Stimulated activated CD4-positive, alpha-beta T cell treated with anti-CD3 and anti-CD28 coated beads, TNF-alpha, amount 100 ng/mL, for 48 hours (primary cell): ENCODE results near the gene ZBTB42.

Experiments used
- DNase-seq, 3 donors: peaks; one replicate each; pipeline ENCODE4 v3.0.0-alpha.2; 2020; ENCODE audit warnings: low read depth in 3 of 3

Gene ZBTB42

DNA sequence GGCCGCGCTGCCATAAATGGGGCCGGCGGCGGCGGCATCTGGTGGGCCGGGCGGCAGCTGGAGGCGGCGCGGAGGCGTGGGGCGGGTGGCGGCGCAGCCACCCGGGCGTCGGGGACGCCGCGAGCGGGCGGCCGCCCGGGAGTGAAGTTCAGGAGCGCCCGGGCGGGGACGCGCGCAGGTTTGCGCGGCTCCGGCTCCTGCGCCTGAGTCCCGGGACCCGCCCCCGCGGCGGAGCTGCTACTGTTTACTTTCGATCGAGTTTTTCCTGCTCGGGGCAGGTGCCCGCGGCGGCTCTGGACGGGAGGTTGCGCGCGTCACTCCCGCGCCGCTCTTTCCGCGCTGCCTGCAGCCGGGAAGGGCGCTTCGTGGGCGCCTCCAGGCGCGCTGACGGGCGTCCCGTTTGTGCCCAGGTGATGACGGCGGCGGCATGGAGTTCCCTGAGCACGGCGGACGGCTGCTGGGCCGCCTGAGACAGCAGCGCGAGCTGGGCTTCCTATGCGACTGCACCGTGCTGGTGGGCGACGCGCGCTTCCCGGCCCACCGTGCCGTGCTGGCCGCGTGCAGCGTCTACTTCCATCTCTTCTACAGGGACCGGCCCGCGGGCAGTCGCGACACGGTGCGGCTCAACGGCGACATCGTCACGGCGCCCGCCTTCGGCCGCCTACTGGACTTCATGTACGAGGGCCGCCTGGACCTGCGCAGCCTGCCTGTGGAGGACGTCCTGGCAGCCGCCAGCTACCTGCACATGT lies at the start of gene ZBTB42:
ZBTB42 (plus strand) TSS at position 331 of the 749 bp plus-strand sequence; CDS start at position 428, 97 bp downstream.
- peak in 1 of 3 donors; percentile 37 for DNase-seq

DNA sequence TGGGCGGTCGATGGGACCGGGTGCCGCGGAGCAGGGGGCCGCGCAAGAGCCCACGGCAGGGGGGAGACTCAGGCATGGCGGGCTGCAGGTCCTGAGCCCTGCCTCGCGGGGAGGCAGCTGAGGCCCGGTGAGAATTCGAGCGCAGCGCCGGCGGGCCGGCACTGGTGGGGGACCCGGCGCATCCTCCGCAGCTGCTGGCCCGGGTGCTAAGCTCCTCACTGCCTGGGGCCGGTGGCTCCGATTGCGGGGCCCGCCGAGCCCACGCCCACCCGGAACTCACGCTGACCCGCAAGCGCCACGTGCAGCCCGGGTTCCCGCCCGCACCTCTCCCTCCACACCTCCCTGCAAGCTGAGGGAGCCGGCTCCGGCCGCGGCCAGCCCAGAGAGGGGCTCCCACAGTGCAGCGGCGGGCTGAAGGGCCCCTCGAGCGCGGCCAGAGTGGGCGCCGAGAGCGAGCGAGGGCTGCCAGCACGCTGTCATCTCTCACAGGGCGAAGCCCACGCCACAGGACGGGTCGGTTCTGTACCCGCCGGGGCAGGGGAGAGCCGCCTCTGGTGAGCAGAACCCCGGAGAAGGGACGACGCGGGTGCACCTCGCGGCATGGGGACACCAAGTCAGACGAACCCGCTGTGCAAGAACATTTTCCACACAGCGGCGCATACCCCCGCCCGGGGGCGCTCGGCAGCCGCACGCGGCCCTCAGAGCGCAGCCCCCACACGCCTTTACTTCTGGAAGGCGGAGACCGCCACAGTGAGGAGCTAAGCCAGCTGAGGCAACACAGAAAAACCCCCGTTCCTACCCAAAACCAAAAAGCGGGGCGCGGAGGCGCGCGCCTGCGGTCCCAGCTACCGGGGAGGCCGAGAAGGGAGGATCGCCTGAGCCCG lies 49.1 kb upstream of the ZBTB42 start:
- DNase-seq: no peak

DNA sequence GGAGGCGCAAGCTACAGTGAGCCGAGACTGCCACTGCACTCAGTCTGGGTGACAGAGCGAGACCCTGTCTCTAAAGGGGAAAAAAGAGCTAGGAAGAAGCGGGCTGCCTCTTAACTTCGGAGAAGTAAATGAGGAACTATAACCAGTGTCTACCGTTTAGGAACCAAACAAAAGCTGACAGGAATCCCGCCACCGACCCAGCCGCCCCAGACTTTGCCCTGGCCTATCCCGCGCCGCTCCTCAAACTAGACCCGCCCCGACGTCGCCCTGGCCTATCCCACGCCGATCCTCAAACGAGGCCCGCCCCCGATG lies 48.5 kb upstream of the ZBTB42 start:
- DNase-seq: no peak

DNA sequence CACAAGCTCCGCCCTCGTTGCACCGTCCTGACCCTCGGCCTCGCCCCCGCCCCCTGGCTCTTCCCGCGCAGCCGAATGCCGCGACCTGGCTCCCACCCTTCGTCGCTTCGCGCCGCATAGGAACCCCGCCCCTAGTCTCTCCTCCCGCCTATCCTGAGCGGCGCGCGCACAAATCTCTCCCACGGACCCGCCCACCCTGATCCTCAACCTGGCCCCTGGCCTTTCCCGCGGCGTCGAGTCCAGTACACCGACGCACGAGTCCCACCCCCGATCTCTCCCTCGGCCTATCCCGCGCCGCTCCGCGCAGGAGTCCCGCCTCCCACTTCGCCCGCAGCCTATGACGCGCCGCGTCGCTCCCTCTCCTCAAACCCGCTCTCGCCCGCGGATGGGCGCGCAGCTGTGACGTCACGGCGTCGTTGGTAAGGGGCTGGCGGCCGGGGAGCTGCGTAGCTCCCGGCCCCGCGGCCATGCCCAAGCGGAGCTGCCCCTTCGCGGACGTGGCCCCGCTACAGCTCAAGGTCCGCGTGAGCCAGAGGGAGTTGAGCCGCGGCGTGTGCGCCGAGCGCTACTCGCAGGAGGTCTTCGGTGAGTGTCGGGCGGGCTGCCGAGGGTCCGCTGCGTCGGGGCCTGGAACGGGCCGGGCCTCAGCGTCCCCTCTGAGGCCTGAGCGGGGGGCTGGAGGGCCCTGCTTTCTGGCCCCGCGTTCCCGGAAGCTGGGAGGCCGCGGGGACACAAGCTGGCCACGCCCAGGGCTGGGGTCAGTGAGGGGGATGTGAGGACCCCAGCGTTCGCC lies 48.0 kb upstream of the ZBTB42 start, which contains the start of gene SIVA1:
SIVA1 (plus strand) TSS at position 413 of the 793 bp plus-strand sequence; CDS start at position 468, 55 bp downstream.
- DNase-seq: peak; percentile 99 to 100 (median 100)

DNA sequence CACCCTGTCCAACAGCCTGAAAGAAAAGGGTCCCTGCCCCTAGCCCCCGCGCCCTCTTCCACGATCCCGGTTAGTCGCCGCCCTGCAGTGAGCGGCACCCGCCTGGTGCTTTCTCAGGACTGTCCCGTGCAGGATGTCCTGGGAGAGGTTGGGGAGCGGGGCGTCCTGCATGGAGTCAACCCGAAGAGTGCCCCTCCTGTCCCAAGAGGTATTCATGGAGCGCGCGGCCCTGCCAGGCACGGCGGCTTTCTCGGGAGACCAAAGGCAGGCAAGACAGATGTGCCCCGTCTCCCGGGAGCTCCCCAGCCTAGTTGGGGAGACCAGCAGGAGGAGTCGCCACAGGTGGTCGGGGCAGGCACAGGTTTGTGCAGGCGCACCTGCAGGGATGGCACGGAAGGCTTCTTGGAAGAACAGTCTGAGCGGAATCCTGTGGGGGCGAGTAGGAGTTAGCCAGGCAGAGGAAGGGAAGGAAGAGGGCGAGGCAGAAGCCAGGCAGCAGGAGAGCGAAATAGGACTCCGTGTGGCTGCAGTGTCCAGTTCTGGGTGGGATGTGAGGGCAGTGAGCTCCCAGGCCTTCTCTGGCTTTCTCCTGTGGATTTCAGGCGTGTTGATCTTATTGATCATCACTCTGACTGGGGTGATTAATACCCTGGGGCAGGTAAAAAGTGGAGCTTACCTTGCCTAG lies 47.2 kb upstream of the ZBTB42 start:
- DNase-seq: no peak

DNA sequence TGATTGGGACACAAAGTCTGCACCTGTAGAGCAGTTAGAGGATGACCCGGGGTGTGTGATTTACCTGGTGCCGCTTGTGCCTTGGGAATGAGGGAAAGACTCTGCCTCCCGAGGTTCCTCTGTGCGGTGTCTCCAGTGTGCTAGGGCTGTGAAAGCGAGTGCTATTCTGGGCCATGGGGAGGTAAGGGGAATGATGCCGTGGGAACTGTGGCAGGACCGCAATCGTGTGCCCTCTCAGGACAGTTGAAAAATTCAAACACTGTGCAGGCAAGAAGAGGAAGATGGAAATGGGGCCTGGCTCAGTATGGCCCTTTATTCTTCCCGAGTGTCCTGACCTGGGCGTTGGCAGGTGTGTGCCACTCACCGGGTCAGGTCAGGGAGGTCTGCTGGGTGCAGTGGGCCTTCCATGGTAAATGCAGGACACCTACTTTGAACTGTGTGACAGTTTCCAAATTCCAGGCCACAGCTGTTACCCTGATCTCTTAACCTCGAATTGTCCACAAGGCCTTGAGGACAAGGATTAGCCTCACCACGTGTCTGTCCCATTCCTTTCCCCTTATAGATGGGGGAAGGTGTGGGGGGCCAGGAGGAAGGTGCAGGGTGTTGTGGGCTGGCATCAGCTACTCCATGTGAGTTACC lies 46.6 kb upstream of the ZBTB42 start:
- no peak for DNase-seq

DNA sequence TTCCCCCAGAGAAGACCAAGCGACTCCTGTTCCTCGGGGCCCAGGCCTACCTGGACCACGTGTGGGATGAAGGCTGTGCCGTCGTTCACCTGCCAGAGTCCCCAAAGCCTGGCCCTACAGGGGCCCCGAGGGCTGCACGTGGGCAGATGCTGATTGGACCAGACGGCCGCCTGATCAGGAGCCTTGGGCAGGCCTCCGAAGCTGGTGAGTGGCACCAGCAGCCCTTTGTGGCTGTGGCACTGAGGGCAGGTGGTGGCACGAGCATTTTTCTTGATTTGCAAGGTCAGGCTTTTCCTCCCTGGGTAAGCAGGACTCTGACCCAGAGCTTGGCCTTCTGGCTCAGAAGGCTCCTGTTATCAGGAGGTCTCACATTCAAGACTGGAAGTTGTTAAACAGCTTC lies 45.3 kb upstream of the ZBTB42 start:
- no peak for DNase-seq

DNA sequence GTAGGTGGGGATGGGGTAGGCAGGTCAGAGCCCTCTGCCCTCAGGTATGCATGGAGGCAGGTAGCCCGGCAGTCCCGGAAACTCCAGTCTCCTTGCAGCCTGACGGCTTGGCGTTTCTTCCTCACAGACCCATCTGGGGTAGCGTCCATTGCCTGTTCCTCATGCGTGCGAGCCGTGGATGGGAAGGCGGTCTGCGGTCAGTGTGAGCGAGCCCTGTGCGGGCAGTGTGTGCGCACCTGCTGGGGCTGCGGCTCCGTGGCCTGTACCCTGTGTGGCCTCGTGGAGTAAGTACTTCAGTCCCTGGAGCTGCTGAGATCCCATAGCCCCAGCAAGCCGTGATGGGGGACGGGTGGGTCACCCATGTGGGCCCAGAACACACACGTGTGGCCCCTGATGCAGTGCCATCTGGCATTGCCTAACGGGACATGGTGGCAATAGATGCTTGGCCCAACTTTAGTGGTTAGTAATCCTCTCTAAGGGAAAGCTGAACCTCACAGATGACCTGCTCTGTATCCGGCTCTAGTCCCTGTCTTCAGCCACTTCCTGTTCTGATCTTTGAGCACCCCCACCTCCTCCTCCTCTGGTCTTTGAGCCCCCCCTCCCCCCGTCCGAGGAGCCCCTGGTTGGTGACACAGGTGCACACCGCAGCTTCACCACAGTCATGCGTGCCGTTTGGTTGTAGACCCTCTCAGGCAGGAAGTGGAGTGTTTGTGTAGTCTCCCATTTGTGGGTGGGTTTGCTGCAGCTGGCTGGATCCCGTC lies 44.2 kb upstream of the ZBTB42 start:
- no peak for DNase-seq

DNA sequence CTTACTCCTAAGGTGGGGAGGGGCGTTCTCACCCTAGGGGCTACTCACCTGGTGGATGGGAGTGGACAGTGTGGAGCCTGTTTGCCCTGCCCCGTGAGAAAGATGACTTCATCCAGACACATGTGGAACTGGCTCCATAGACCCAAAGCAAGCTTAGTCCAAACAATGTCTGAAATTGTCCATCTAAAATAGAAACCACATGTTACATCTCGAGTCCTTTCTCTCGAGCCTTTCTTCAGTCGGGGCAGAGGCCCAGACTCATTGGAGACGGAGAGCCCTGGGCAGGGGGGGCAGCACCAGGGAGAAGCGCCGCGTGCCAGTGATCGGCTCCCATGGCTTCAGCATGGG lies 43.7 kb upstream of the ZBTB42 start:
- DNase-seq: no peak

DNA sequence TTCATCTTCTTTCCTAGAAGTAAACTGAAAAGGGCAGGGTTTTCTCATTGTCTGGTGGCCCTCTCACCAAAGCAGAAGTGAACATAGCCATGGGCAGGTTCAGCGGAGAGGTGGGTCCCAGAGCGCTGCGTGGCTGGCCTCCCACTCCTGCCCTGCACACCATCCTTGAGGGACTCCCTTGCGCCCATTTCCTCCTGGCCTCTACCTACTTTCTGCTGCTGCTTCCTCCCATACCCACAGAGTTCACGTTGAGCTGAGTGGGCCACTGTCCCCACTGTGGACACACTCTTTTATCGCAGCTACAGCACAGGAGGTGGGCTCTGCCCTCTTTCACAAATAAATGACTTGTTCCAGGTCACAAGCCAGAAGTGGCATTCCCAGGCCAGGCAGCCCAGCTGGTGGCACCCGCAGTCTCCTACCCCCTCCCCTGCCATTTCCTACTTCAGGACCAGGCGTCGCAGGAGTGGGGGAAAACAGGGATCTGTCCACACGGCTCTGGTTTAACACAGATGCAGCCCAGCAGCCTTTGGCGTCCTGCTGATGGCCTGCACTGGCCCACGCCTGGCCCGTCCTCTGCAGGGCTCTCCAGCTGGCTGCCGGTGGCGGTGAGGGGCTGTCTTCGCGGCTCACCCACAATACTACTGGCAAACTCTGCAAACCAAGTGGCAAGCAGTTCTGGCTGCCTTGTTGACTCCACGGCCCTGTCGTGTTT lies 43.1 kb upstream of the ZBTB42 start:
- no peak for DNase-seq

DNA sequence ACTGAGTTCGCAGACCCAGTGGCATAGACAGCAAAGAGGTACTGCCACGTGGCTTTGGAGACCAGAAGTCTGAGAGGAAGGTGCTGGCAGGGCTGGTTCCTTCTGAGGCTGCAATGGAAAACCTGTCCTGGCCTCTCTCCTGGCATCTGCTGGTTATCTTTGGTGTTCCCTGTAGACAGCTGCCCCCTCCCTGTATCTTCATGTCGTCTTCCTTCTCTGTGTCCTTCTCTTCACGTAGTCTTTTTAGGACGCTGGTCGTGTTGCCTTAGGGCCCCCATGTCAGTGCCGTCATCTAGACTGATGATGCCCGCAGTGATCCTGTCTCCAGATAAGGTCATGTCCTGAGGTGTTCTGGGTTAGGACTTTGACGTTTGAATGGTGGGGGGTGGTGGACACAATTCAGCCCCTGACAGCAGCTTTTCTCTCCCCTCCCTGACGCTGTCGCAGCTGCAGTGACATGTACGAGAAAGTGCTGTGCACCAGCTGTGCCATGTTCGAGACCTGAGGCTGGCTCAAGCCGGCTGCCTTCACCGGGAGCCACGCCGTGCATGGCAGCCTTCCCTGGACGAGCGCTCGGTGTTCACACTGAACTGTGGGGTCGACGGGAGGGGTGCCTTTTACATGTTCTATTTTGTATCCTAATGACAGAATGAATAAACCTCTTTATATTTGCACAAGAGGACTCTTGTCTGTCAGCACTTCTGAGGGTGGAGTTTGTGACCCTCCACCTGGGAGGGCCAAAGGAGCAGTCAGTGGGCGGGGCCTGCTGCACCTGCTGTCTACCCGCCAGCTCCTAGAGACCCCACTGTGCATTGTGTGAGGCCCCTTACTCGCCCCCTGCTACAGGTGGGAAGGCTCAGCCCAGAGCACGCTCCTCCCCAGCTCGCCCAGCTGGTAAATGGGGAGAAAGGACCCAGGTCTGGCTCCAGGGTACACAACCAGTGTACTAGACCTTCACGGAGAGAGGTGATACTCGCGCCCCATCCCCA lies 41.6 kb upstream of the ZBTB42 start:
- no peak for DNase-seq

DNA sequence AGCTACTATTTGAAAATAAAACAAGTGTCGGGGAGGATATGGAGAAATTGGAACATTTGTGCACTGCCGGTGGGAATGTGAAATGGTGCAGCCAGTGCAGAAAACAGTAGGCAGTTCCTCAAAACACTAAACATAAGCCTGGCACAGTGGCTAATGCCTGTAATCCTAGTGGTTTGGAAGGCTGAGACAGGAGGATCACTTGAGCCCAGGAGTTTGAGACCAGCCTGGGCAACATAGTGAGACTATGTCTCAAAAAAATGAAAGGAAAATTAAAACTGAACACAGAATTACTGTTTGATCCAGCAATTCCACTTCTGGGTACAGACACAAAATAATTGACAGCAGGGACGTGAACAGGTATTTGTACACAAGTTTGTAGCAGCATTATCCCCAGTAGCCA lies 35.4 kb upstream of the ZBTB42 start:
- DNase-seq: no peak

DNA sequence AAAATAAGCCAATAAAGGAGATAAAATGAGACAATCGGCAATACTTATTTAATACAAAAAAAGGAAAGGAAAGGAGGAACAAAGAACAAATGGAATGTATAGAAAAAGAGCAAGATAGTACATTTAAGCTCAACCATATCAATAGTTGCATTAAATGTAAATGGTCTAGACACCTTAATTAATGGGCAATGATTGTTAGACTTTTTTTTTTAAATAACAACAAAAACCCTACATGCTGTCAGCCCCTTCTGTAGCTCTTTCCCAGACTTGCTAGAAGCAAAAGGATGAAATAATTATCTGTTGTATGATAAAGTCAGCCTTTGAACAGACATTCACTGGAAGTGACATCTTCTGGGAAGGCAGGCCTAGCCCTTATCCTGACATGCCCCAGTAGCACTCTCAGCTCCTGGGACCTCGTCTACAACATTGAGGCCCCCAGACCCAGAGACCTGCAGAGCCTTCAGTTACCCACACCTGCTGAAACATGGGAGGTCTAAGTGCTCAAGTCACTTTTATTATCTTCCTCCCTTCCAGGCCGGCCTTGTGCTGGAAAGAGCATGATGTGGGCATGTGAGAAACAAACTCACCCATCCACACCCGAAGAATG lies 34.5 kb upstream of the ZBTB42 start:
- no peak for DNase-seq

DNA sequence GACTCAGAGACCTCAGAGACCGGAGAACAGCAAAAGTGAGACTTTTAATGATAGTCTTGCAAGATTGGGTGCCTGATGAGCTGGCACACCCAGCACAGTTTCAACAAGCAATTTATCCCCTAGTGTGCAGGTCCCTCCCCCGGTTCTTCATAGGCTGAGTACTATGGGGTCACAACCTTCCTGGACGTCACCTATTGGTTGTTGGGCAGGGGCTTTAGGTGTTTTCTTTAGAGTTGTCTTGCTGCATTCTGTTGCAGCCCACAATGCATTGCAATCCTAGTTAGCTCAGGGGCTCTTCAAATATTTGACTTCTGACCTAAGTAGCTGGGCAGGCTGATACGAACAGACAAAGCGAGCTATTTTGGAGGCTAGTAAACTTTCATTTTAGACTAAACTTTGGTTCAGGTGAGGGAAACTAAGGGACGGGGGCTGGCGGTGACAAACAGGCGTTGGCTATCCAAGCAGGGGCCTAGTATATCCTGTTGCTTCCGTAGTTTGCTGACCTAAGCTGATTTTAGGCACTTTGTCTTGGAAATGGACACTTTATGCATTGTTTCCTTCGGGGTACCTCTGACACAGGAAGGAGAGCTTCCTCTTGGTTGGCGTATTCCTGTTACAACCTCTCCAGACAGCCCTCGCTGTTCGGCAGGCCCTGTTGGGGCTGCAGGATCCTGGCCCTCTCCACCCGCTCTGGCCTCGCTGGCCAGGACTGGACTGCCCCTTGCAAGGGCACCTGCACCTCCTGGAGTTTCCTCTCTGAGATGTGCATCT lies 33.9 kb upstream of the ZBTB42 start:
- DNase-seq: no peak

DNA sequence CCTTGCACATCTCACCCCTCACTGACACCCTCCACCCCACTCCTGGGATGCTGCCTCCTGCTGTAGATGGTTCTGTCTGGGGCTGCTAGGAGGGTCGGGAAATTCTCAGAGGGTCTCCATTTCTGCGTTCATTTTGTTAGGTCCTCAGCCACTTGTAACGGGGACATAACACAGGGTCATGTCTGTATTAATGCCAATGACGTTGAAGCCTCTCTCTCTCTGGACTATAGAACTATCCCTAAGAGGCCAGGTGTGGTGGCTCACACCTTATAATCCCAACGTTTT lies 33.3 kb upstream of the ZBTB42 start:
- DNase-seq: no peak

DNA sequence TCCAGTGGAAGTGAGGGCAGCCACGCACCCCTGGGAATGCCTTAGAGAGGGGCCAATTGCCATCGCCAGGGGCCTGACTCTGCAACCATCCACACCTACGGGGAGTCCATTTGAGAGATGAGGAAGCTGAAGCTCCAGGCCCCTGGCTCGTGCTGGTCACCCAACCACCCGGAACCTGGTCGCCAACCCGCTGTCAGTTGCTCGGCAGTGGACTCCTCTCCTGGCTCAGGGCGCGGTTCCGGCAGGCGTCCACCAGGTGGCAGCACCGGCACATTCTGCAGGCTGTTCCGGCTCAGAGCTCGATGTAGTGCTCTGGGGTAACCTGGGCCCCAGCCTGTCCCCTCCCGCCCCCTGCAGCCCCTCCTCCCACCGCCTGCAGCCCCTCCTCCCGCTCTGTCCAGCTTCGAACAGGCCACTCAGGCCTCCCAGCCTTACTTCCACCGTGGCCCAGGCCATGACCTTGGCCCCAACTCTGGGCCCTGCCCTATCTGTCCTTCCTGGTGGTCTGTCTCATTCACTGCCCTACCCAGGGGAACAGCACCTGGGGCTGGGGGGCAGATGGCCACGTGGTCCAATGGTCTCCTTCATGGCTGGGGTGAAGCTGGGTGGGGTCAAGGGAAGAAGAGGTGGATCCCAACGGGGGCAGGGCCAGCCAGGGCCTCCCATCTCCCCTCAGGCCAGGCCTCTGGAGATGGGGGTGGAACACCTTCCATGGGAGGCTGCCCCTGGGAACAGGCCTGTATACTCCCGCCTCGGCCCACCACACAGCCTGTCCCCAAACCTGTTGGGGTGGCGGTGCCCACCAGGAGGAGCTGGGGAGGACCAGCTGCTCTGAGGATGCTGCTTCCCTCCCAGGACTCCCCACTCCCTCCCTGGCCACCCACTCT lies 32.2 kb upstream of the ZBTB42 start:
- peak; percentile 81 to 91 (median 88) for DNase-seq
